ENCODE measurements around the gene SLC66A3.

GRCh38 chr2:11121823-11122155 lies 33.5 kb upstream of the SLC66A3 start:
- TF ChIP-seq CTCF (IDR thresholded peaks at IDR 0.05 in 8 of 11, conservative IDR thresholded peaks at IDR 0.05 in 3 of 11), result no peak
- no peak for TF ChIP-seq POLR2A (IDR thresholded peaks at IDR 0.05)

Data from spleen (tissue), 7 donors.